Tibial artery (tissue), 4 donors: Measurements from ENCODE around the gene SYP.

ENCODE experiments used
- DNase-seq, 2 donors: peaks; one replicate each; pipeline ENCODE4 v3.0.0-alpha.2; 2019
- H3K27ac ChIP-seq, 2 donors: fragments of 200-600 bp; sonication (generic) in 1 of 2; 1 replicate in 1 of 2; 2 replicates in 1 of 2; pipeline ENCODE4 v1.5.1; 2018 to 2019; ENCODE audit warnings: mild to moderate bottlenecking in 1 of 2
- H3K27me3 ChIP-seq, 2 donors: fragments of 200-600 bp; sonication (generic) in 1 of 2; one replicate each; pipeline versions ENCODE4 v1.5.1 to v1.6.0; 2016 to 2019
- H3K36me3 ChIP-seq, 3 donors: fragments of 200-600 bp; sonication (generic) in 2 of 3; one replicate each; pipeline ENCODE4 v1.5.1; 2016 to 2019; ENCODE audit warnings: mild to moderate bottlenecking in 2 of 3
- H3K4me1 ChIP-seq, 4 donors: fragments of 200-600 bp; sonication (generic) in 2 of 4; 1 replicate in 3 of 4; 2 replicates in 1 of 4; pipeline ENCODE4 v1.5.1; 2016 to 2019
- H3K4me3 ChIP-seq, 2 donors: fragments of 200-600 bp; sonication (generic) in 1 of 2; 1 replicate in 1 of 2; 2 replicates in 1 of 2; pipeline ENCODE4 v1.5.1; 2018 to 2019; ENCODE audit warnings: mild to moderate bottlenecking in 2 of 2
- H3K9me3 ChIP-seq, 3 donors: fragments of 200-600 bp; sonication (generic) in 1 of 3; one replicate each; pipeline ENCODE4 v1.5.1; 2016 to 2019
- CTCF ChIP-seq, 2 experiments: fragments of 200-600 bp in 1 of 2; fragments of 450-650 bp in 1 of 2; IDR thresholded peaks; one replicate each; pipeline ENCODE4 v1.5.1; 2017 to 2019; ENCODE audit warnings: antibody characterized with exemption in 2 of 2, mild to moderate bottlenecking in 1 of 2, moderate library complexity in 1 of 2
- intact Hi-C: fragments of 100-400 bp; cut with DNase I; formaldehyde crosslinking; loops from one replicate; pipeline ENCODE4 v1.15.0; 2023; ENCODE audit warnings: low total_unique reads

SYP gene

GRCh38 chrX:49199906-49200771, at the start of gene SYP:
SYP (minus strand) TSS chrX:49200193; CDS start chrX:49200186, 7 bp downstream.
- peak; percentile 89 to 92 for DNase-seq
- H3K27me3 ChIP-seq = no peaks in the 10 kb centered on the region
- H3K36me3 ChIP-seq = no peaks in the 10 kb centered on the region
- no peak for TF ChIP-seq CTCF (IDR thresholded peaks at IDR 0.05)
- H3K9me3 ChIP-seq = no peaks in the 10 kb centered on the region
- peak within 1 kb of the TSS; percentile 46 to 50 for H3K4me3 ChIP-seq
- intact Hi-C loops = no loop called here
- peaks cover 0 to 15% (median 8%) of the 10 kb centered on the region in 4 donors for H3K4me1 ChIP-seq
- peak within 1 kb of the TSS; percentile 66 to 77 for H3K27ac ChIP-seq

GRCh38 chrX:49249616-49250015, 49.6 kb upstream of the SYP start:
- Histone ChIP-seq H3K4me1 (no peaks in the 10 kb centered on the region), H3K36me3 (peaks cover 0 to 55% (median 24%) of the 10 kb centered on the region in 3 donors), H3K27ac (no peak overlapping the region), H3K9me3 (no peaks in the 10 kb centered on the region), H3K4me3 (no peak overlapping the region), H3K27me3 (no peaks in the 10 kb centered on the region)
- intact Hi-C loops = no loop called here
- TF ChIP-seq CTCF (IDR thresholded peaks at IDR 0.05) = no peak
- no peak for DNase-seq

- TF ChIP-seq CTCF (IDR thresholded peaks at IDR 0.05) = no peak
- Histone ChIP-seq H3K27ac (no peak overlapping the region), H3K9me3 (no peaks in the 10 kb centered on the region), H3K36me3 (peaks cover 0 to 61% (median 24%) of the 10 kb centered on the region in 3 donors), H3K27me3 (no peaks in the 10 kb centered on the region), H3K4me3 (no peak overlapping the region), H3K4me1 (no peaks in the 10 kb centered on the region)
- intact Hi-C loops = no loop called here
- no peak for DNase-seq
These were observed 49.1 kb upstream of the SYP start for GRCh38 chrX:49249071-49249470.

GRCh38 chrX:49247916-49248811, 48.2 kb upstream of the SYP start:
- H3K27ac ChIP-seq = no peak overlapping the region
- no peak overlapping the region for H3K4me3 ChIP-seq
- no peaks in the 10 kb centered on the region for H3K9me3 ChIP-seq
- no peak for DNase-seq
- no peaks in the 10 kb centered on the region for H3K4me1 ChIP-seq
- peaks cover 0 to 70% (median 32%) of the 10 kb centered on the region in 3 donors for H3K36me3 ChIP-seq
- no peak for TF ChIP-seq CTCF (IDR thresholded peaks at IDR 0.05)
- no peaks in the 10 kb centered on the region for H3K27me3 ChIP-seq
- intact Hi-C loops = no loop called here

GRCh38 chrX:49247346-49247745, 47.4 kb upstream of the SYP start:
- intact Hi-C loops = no loop called here
- H3K4me3 ChIP-seq = no peak overlapping the region
- no peaks in the 10 kb centered on the region for H3K9me3 ChIP-seq
- no peaks in the 10 kb centered on the region for H3K27me3 ChIP-seq
- H3K36me3 ChIP-seq = peaks cover 0 to 78% (median 38%) of the 10 kb centered on the region in 3 donors
- H3K4me1 ChIP-seq = no peaks in the 10 kb centered on the region
- H3K27ac ChIP-seq = no peak overlapping the region
- no peak for DNase-seq
- TF ChIP-seq CTCF (IDR thresholded peaks at IDR 0.05) = no peak
